Ovary (tissue), 3 donors: Measurements from ENCODE around the gene KMT5C.

Experiments used
- EP300 ChIP-seq: sonication (generic); formaldehyde crosslinking; IDR thresholded peaks from one replicate; pipeline ENCODE4 v1.6.1; 2017; ENCODE audit warnings: antibody characterized with exemption
- POLR2A ChIP-seq: fragments of 450-650 bp; IDR thresholded peaks from one replicate; pipeline ENCODE4 v1.6.1; 2017; ENCODE audit warnings: antibody characterized with exemption, mild to moderate bottlenecking, moderate library complexity
- TF ChIP-seq, protein P1 (sequence below), 3 donors: fragments of 450-650 bp in 2 of 3; fragments of 200-600 bp in 1 of 3; IDR thresholded peaks; one replicate each; pipeline versions ENCODE4 v1.5.1 to v1.8.0; 2016 to 2022; ENCODE audit warnings: antibody characterized with exemption in 3 of 3, mild to moderate bottlenecking in 1 of 3
- donor health status: DM: no; HTN: no; CAD: no.

- TF ChIP-seq, protein P1, sequence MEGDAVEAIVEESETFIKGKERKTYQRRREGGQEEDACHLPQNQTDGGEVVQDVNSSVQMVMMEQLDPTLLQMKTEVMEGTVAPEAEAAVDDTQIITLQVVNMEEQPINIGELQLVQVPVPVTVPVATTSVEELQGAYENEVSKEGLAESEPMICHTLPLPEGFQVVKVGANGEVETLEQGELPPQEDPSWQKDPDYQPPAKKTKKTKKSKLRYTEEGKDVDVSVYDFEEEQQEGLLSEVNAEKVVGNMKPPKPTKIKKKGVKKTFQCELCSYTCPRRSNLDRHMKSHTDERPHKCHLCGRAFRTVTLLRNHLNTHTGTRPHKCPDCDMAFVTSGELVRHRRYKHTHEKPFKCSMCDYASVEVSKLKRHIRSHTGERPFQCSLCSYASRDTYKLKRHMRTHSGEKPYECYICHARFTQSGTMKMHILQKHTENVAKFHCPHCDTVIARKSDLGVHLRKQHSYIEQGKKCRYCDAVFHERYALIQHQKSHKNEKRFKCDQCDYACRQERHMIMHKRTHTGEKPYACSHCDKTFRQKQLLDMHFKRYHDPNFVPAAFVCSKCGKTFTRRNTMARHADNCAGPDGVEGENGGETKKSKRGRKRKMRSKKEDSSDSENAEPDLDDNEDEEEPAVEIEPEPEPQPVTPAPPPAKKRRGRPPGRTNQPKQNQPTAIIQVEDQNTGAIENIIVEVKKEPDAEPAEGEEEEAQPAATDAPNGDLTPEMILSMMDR (IDR thresholded peaks at IDR 0.05), result no peak
- TF ChIP-seq POLR2A (no peak), EP300 (no peak)
These were observed 37.4 kb upstream of the KMT5C start for GRCh38 chr19:55302318-55302703.
